ENCODE results near the gene ABCB11.

Gene ABCB11

DNA sequence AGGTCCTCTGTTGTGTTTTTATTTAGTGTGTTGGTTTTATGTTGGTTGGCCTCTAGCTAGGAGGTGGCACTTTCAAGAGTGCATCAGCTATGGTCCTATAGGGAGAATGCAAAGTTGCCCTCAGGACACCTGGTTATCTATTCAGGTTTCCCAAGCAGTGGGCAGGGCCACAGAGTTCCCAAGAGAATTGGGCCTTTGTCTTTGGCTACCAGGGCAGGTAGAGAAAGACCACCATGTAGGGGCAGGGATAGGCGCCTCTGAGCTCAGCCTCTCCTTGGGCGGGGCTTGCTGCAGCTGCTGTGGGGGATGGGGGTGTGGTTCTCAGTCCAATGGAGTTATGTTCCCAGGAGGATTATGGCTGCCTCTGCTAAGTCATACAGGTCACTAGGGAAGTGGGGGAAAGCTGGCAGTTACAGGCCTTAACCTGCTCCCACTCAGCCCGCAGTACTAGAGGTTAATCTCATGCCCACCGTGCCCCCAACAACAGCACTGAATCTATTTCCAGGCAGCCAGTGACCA is 26.0 kb downstream of the ABCB11 start:
- TF ChIP-seq, protein P1, sequence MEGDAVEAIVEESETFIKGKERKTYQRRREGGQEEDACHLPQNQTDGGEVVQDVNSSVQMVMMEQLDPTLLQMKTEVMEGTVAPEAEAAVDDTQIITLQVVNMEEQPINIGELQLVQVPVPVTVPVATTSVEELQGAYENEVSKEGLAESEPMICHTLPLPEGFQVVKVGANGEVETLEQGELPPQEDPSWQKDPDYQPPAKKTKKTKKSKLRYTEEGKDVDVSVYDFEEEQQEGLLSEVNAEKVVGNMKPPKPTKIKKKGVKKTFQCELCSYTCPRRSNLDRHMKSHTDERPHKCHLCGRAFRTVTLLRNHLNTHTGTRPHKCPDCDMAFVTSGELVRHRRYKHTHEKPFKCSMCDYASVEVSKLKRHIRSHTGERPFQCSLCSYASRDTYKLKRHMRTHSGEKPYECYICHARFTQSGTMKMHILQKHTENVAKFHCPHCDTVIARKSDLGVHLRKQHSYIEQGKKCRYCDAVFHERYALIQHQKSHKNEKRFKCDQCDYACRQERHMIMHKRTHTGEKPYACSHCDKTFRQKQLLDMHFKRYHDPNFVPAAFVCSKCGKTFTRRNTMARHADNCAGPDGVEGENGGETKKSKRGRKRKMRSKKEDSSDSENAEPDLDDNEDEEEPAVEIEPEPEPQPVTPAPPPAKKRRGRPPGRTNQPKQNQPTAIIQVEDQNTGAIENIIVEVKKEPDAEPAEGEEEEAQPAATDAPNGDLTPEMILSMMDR (IDR thresholded peaks at IDR 0.05; ENCODE audit: extremely low read depth, insufficient read depth, missing control alignments), result no peak
- in situ Hi-C loops (cut with MboI; ENCODE audit: low pct_unique_long_range_greater_than_20kb, low sequenced_read_pairs, unreplicated experiment), result no loop called here
- DNase-seq (ENCODE audit: low spot score), result no peak

DNA sequence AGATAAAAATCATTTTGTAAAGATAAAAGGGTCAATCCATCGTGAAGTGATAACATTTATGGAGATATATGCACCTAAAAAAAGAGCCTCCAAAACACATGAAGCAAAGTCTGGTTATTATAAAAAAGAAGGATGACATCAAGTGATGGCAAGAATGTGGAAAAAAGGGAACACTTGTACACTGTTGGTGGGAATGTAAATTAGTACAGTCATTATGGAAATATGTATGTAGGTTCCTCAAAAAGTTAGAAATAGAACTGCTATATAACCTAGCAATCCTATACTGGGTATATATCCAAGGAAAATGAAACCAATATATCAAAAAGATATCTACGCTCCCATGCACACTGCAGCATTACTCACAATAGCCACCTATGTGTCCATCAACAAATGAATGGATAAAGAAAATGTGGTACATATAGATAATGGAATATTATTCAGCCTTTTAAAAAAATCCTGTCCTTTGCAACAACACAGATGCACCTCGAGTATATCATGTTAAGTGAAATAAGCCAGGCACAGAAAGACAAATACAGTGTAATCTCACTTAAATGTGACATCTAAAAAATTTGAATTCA is 28.9 kb downstream of the ABCB11 start:
- TF ChIP-seq, protein P1 (IDR thresholded peaks at IDR 0.05; ENCODE audit: extremely low read depth, insufficient read depth, missing control alignments), result no peak
- DNase-seq (ENCODE audit: low spot score), result no peak
- in situ Hi-C loops (cut with MboI; ENCODE audit: low pct_unique_long_range_greater_than_20kb, low sequenced_read_pairs, unreplicated experiment), result no loop called here

DNA sequence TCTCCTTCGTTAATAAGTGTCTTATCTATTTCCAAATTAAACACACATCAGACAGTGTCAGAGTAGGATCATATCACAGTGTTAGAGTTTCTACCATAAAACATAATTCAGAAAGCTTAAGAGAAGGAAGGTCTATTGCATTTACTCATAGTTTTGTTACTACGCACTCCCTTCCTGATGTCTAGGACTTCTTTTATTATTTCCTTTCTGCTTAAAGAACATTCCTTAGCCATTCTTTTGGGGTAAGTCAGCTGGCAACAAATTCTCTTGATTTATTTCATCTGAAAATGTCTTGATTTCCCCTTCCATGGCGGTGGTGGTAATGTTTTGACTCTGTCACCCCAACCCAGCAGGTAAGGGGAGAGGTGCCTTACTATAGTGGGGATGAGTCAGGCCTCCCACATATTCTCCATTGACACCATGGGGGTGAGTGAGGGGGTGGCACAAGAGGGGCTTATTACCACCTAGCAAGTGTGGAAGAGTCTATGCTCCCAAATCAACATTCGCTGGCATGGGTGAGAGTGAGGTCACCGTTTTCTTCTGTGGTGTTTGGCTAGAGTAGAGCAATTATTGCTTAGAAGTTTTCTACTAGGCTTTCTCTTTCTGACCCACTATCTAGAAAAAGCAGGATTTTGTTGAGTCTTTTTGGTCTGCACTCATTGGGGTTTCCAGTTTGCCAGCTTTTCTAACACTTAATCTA is 29.9 kb downstream of the ABCB11 start:
- in situ Hi-C loops (cut with MboI; ENCODE audit: low pct_unique_long_range_greater_than_20kb, low sequenced_read_pairs, unreplicated experiment), result no loop called here
- DNase-seq (ENCODE audit: low spot score), result no peak
- TF ChIP-seq, protein P1 (IDR thresholded peaks at IDR 0.05; ENCODE audit: extremely low read depth, insufficient read depth, missing control alignments), result no peak

DNA sequence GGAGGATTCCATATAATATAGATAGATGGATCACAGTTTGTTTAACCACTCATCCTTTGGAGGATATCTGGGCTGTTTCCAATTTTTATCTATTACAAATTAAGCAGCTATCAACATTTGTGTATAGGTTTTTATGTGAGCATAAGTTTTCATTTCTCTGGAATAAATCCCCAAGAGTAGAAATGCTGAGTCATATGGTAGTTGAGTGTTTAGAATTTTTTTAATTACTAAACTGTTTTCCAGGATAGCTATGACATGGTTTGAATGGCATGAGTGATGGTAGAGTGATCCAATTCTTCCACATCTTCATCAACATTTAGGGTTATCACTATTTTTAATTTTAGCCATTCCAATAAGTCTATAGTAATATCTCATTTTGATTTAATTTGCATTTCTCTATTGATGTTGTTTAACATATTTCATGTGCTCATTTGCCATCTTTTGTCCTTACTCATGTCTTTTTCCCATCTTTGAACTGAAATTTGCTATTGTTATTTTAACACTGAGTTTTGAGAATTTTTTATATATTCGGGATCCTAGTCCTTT is 31.4 kb downstream of the ABCB11 start:
- no peak for DNase-seq (ENCODE audit: low spot score)
- in situ Hi-C loops (cut with MboI; ENCODE audit: low pct_unique_long_range_greater_than_20kb, low sequenced_read_pairs, unreplicated experiment), result no loop called here
- TF ChIP-seq, protein P1 (IDR thresholded peaks at IDR 0.05; ENCODE audit: extremely low read depth, insufficient read depth, missing control alignments), result no peak

DNA sequence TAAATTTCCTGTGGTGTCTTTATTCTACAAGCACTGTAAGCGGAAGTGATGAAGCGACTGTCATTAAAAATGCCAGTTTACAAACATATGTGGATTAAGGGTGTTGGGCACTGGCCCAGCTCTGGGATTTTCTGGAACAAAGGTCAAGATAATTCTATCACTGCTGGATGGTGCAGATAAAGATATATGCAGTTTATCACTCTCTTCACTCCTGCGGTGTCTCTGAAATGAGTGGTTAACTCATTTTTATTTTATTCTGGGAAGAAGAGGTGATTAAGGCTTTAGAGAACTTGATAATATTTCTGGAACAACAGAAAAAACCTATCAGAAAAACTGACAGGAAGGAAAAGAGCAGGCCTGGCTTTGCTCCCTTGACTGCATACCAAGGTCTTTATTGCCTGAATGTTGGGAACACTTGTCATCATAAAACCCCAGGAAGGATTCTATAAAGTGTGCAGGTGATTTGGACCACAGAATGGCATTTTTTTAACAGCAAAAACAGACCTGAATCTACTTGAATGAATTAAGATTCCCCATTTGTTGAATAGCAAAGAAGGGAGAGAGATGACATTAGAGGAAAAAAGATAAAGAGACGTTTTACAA is 32.4 kb downstream of the ABCB11 start:
- in situ Hi-C loops (cut with MboI; ENCODE audit: low pct_unique_long_range_greater_than_20kb, low sequenced_read_pairs, unreplicated experiment), result no loop called here
- TF ChIP-seq, protein P1 (IDR thresholded peaks at IDR 0.05; ENCODE audit: extremely low read depth, insufficient read depth, missing control alignments), result no peak
- DNase-seq (ENCODE audit: low spot score), result no peak

DNA sequence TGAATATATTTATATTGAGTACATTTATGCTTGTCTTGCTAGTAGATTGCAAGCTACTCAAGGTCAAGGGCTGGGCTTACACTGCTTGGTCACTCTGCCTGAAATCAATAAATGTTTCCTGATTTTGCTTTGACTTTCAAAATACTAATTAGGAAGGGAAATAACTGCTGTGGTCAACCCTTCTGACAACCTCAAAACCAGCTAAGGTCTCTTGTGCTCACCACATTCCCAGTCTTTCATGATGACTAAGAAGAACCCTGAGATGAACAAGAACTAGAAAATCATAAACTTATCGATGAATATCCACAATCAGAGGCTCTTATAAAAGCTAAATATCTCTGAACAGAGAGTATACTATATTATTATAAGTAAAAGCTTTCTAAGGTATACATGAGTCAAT is 33.3 kb downstream of the ABCB11 start:
- no peak for DNase-seq (ENCODE audit: low spot score)
- TF ChIP-seq, protein P1 (IDR thresholded peaks at IDR 0.05; ENCODE audit: extremely low read depth, insufficient read depth, missing control alignments), result no peak
- in situ Hi-C loops (cut with MboI; ENCODE audit: low pct_unique_long_range_greater_than_20kb, low sequenced_read_pairs, unreplicated experiment), result no loop called here

Data from GM13977 (cell line).